NCI-H524 treated with DMSO at 0.1 percent for 48 hours (cell line): ENCODE data around the gene SLMAP.

Source experiments
- DNase-seq: peaks from one replicate; lab custom pipeline; 2025; lab: John Stamatoyannopoulos, UW

SLMAP gene

DNA sequence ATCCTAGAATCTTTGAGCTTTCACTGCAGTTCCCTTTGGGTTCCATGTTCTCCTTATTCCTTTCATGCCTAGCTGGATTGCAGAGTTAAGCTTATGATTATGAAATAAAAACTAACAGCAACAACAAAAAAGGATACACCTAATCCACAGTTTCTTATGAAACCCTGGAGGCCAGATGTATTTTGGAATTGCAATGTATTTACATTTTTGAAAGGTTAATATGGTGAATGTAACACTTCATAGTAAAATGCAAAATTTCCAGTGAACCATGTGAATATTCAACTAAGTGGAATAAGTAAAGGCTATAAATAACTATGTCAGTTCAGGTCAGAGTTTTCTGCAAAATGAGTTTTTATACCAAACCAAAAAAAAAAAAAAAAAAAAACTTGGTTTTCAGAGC is 186.3 kb downstream of the SLMAP start:
- DNase-seq: no peak

GRCh38 chr3:57942872-57943283 is 186.8 kb downstream of the SLMAP start:
- DNase-seq: no peak

- DNase-seq: no peak
Measured at GRCh38 chr3:57943525-57944495, 187.7 kb downstream of the SLMAP start.

DNA sequence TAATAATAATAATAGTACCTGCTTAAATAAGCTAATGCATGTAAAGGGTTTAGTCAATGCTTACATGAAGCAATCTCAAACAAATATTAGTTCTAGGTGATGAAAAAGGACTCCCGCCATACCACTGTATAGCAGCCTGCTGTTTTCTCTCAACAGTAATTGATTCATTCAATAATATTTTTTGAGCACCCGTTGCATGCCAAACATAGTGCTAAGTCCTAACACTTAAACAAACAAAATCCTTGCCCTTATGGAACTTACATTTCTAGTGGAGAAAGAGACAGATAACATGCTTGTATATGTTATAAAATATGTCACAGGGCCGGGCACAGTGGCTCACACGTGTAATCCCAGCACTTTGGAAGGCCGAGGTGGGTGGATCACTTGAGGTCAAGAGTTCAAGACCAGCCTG is 190.9 kb downstream of the SLMAP start:
- DNase-seq: no peak

DNA sequence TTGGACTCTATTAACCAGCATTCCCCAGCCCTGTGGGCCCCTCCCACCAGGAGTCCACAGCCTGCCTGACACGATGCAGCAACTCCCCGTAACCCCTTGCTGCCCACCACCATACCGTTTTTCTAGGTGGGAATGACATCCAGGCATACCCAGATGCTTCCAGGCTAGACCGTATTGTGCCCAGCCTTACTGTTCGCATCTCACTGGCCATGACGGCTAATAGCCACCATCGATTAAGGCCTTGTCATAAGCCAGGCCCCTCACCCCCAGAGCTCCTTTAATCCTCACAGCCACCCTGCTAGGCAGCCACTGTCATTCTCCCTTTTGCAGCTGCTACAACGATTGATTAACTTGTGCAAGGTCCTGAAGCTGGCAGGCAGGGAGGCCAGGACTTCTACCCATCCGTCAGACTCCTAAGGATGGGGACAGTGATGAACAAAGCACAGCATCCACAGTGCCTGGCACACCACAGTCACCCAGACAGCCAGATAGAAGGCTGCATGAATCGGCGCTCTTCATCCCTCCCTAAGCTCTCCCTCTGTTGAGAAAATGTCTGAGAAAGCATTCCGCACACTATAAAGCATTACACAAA is 192.1 kb downstream of the SLMAP start:
- DNase-seq: no peak

- no peak for DNase-seq
Measured at GRCh38 chr3:57948781-57949242, 192.7 kb downstream of the SLMAP start.

GRCh38 chr3:57949344-57949743 is 193.2 kb downstream of the SLMAP start:
- DNase-seq: no peak

- no peak for DNase-seq
Measured at GRCh38 chr3:57949785-57950615, 193.9 kb downstream of the SLMAP start.

DNA sequence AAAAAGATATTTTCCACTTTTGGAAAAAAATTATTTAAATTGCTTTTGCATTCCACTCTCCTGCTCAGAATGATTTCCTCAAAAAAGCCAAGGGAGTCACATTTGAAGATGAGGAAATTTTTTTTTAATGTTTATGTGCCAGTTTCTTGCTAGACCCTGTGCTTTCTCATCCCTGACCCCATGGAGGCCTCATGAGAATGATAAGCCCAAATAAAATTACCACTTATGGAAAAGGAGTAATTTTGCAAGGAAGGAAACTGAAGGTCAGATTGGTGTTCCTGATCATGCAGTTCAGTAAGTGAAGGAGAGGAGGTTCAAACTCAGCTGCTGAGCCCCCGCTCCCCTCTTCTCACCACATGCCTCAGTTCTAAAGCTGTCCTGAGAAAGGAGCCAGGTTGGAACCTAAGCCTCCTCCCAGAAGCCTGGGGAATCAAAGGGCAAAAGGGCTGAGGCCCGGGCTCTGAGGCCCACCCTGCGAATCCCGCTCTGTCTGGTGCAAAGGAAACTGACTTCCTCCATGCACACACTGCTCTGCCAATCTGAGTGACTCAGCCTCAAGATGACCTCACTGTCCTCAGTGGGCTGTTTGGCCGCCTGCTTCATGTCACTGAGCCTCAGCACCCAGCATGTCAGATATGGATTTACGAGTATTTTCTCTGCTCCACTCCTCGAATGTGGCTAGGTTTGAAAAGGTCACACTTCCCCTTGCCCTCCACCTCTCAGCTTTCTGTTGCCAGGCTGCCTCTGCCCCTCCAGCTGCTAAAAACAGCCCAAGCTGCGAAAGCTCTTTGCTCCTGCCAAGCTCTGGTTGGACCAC is 195.2 kb downstream of the SLMAP start:
- DNase-seq: no peak

- DNase-seq: no peak
Measured at GRCh38 chr3:57952208-57952631, 196.1 kb downstream of the SLMAP start.

DNA sequence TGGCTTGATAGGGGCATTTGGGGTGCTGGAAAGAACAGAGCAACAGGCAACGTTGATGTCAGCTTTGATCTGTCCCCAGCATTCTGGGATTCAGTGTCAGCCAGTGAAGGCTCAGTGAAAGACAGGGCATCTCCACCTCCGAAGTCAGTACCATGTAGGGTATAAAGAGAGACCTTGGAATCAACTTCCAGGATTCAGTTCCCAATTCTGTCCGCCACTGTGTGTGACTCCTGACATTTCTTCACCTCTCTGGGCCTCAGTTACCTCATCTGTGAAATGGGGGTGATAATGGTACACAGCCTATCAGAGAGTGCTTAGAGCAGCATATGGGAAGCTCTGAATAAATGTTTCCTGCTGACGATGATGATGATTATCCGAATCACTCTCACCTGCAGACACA is 196.5 kb downstream of the SLMAP start:
- DNase-seq: no peak

DNA sequence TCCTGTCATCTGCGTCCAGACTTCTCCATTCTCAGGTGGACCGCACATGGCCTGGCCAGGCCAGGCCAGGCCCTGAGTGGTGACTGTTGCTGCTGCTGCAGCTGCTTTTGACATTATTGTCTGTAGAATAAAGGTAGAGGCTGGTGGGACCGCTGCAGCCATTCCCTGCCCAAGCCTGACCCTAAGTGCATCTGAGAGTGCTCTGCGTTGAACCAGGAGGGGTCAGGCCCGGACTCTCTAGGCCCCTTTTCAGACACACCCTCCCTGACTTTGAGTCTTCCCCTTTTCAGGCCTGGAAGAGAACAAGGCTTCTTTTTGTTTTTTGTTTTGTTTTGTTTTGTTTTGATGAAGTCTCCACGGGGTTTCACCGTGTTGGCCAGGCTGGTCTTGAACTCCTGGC is 197.5 kb downstream of the SLMAP start:
- no peak for DNase-seq

GRCh38 chr3:57956119-57956832 is 200.2 kb downstream of the SLMAP start:
- no peak for DNase-seq

DNA sequence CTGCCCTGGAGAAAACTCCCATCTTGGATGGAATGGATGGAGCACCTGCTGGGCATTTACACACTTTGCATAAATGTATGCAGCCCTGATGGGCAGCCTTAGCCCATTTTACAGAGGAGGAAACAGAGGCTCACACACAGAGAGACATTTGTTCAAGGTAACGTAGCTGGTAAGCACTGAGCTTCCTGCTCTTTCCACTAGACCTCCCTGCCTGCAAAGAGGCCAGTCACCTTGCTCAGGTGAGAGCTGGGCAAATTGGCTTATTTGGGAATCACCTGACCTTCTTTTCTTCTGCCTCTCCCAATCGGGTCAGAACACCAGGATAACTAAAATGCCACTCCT is 200.7 kb downstream of the SLMAP start:
- no peak for DNase-seq

GRCh38 chr3:57957824-57958223 is 201.7 kb downstream of the SLMAP start:
- no peak for DNase-seq

DNA sequence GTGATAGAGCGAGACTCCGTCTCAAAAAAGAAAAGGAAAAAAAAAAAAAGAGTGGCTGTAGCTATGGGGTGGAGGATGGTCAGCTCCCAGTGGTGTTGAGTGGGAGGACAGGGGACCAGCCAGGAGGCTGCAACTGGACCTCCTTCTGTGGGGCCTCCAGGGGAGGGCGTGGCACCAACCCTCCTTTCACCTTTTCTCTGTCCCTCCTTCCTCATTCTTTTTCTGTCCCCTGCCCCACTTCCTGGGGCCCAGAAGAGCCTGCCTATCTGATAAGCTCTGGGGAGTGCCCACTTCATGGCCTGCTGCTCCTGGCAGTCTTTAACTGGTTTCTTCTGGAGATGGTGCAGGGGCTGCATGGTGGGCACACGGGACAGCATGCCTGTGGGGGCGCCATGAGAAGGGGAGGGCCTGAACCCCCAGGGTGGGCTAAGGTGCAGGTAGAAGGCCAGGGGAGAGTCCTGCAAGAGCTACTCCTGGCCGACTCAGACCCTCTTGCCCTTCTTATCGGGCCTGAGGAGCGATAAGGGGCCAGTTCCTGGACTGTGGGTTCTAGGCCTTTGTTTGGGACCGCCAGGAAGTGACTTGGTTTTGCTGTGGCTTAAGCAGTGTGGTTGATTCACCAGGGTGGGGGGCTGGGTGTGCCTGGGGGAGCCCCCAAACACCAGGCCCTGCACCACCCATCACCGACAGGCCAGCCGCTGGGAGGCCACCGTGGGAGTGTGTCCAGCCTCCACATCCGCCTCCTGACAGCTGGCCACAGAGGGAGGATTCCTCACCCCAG is 202.7 kb downstream of the SLMAP start:
- DNase-seq: no peak

GRCh38 chr3:57959423-57960173 is 203.5 kb downstream of the SLMAP start:
- DNase-seq: no peak

- no peak for DNase-seq
Measured at GRCh38 chr3:57960174-57960505, 204.0 kb downstream of the SLMAP start.

- DNase-seq: no peak
Measured at GRCh38 chr3:57961177-57961827, 205.2 kb downstream of the SLMAP start.
